Liver (tissue), 3 donors: ENCODE data around the gene SLC25A15.
A peak's percentile ranks its signal among the peaks of the same experiment; 100 is the strongest.

Source experiments
- CTCF ChIP-seq: fragments of 150-350 bp; IDR thresholded peaks from 2 replicates; pipeline ENCODE4 v1.5.1; 2017; ENCODE audit warnings: improper control_type of control experiment, low read depth, low read length; ENCODE audit not compliant: missing input control
- HNF4A ChIP-seq, 2 donors: conservative IDR thresholded peaks; 2 replicates each; pipeline ENCODE4 v1.6.1; 2016; ENCODE audit warnings: antibody characterized with exemption in 2 of 2, mild to moderate bottlenecking in 2 of 2
- HNF4G ChIP-seq: IDR thresholded peaks from 2 replicates; pipeline ENCODE4 v1.6.1; 2016; ENCODE audit warnings: antibody characterized with exemption
- MAX ChIP-seq: IDR thresholded peaks from 2 replicates; pipeline ENCODE4 v1.6.1; 2016; ENCODE audit warnings: antibody characterized with exemption
- RAD21 ChIP-seq, 2 donors: IDR thresholded peaks; 2 replicates each; pipeline ENCODE4 v1.6.1; 2016; ENCODE audit warnings: antibody characterized with exemption in 2 of 2, mild to moderate bottlenecking in 2 of 2
- REST ChIP-seq: IDR thresholded peaks from 2 replicates; pipeline ENCODE4 v1.6.1; 2016; ENCODE audit warnings: antibody characterized with exemption, mild to moderate bottlenecking
- SP1 ChIP-seq: IDR thresholded peaks from 2 replicates; pipeline ENCODE4 v1.6.1; 2018; ENCODE audit warnings: antibody characterized with exemption, mild to moderate bottlenecking
- TAF1 ChIP-seq: conservative IDR thresholded peaks from 2 replicates; pipeline ENCODE4 v1.6.1; 2016; ENCODE audit warnings: antibody characterized with exemption, mild to moderate bottlenecking
- donor health status: healthy.
- donor health status: healthy.

- TF ChIP-seq TAF1: peak; percentile 46
- peak; percentile 94 to 96 for TF ChIP-seq HNF4A (conservative IDR thresholded peaks at IDR 0.05)
- no peak for TF ChIP-seq CTCF
- peak; percentile 89 for TF ChIP-seq REST
- TF ChIP-seq MAX: peak; percentile 44
- peak; percentile 15 to 31 for TF ChIP-seq RAD21 (IDR thresholded peaks at IDR 0.05)
- TF ChIP-seq HNF4G: peak; percentile 72
- peak; percentile 86 for TF ChIP-seq SP1
These were observed 16.5 kb upstream of the SLC25A15 start for GRCh38 chr13:40772765-40773473.
